CD4-positive, alpha-beta T cell (primary cell): Measurements from ENCODE around the gene MED20. TPM values are rescaled to one million over a fixed set of nuclear protein-coding genes. Genes with fewer than 3 reads are reported as not detected.

Source experiments
- ATAC-seq: fragments of 200-7000 bp; cut with Tn5 transposase; one replicate; pipeline ENCODE4 v1.10.0; 2022; ENCODE audit warnings: mild to moderate bottlenecking; ENCODE audit not compliant: poor library complexity
- CTCF ChIA-PET: fragments of 350-600 bp; sonication (Branson Sonifier 250); formaldehyde crosslinking; loops from one replicate; lab custom pipeline; 2021; ENCODE audit warnings: antibody characterized with exemption, inconsistent platforms; lab: Charles Lee
- POLR2A ChIA-PET: fragments of 350-600 bp; sonication (Branson Sonifier 250); formaldehyde crosslinking; loops from one replicate; lab custom pipeline; 2021; ENCODE audit warnings: antibody characterized with exemption, inconsistent platforms; lab: Charles Lee
- DNase-seq, 14 experiments: peaks; one replicate each; pipeline ENCODE4 v3.0.0-alpha.2; 2013 to 2020; ENCODE audit warnings: mixed read lengths in 2 of 14
- H3K27ac ChIP-seq, 2 donors: one replicate each; pipeline versions ENCODE4 v1.5.1 to v1.7.0; 2013; ENCODE audit warnings: low read length in 2 of 2, low read depth in 1 of 2, mild to moderate bottlenecking in 1 of 2
- H3K27me3 ChIP-seq, 2 experiments: 1 replicate in 1 of 2; 2 replicates in 1 of 2; pipeline versions ENCODE4 v1.6.1 to v1.7.0; 2013; ENCODE audit warnings: low read length in 2 of 2, control low read depth in 1 of 2, mild to moderate bottlenecking in 1 of 2, moderate library complexity in 1 of 2; ENCODE audit not compliant: insufficient read depth in 2 of 2, control insufficient read depth in 1 of 2
- H3K36me3 ChIP-seq: one replicate; pipeline ENCODE4 v1.6.1; 2013; ENCODE audit warnings: low read length, control low read depth; ENCODE audit not compliant: insufficient read depth
- H3K4me1 ChIP-seq: one replicate; pipeline ENCODE4 v1.6.1; 2013; ENCODE audit warnings: low read length, control low read depth; ENCODE audit not compliant: insufficient read depth
- H3K4me3 ChIP-seq: one replicate; pipeline ENCODE4 v1.5.1; 2013; ENCODE audit warnings: mild to moderate bottlenecking, low read length, moderate library complexity
- H3K9me3 ChIP-seq, 2 experiments: 1 replicate in 1 of 2; 2 replicates in 1 of 2; pipeline versions ENCODE4 v1.6.1 to v1.7.0; 2013; ENCODE audit warnings: low read length in 2 of 2, mild to moderate bottlenecking in 2 of 2, control low read depth in 1 of 2, moderate library complexity in 1 of 2; ENCODE audit not compliant: control insufficient read depth in 1 of 2, insufficient read depth in 1 of 2
- H3K27ac Mint-ChIP-seq: one replicate; pipeline ENCODE4 v1.8.0; 2020; ENCODE audit warnings: mixed read lengths
- H3K27me3 Mint-ChIP-seq: one replicate; pipeline ENCODE4 v1.8.0; 2021; ENCODE audit warnings: mixed read lengths
- H3K36me3 Mint-ChIP-seq: one replicate; pipeline ENCODE4 v1.8.0; 2021; ENCODE audit warnings: low read depth, mixed read lengths
- H3K4me1 Mint-ChIP-seq: one replicate; pipeline ENCODE4 v1.8.0; 2021; ENCODE audit warnings: low read depth, mixed read lengths
- H3K4me3 Mint-ChIP-seq: one replicate; pipeline ENCODE4 v1.8.0; 2020; ENCODE audit warnings: mild to moderate bottlenecking, mixed read lengths
- H3K9me3 Mint-ChIP-seq: one replicate; pipeline ENCODE4 v1.8.0; 2020; ENCODE audit warnings: mixed read lengths
- CTCF ChIP-seq: fragments of 200-600 bp; IDR thresholded peaks from one replicate; pipeline ENCODE4 v1.8.0; 2022; ENCODE audit warnings: antibody characterized with exemption, mild to moderate bottlenecking
- intact Hi-C, 2 experiments: fragments of 100-400 bp; cut with DNase I in 1 of 2; cut with micrococcal nuclease in 1 of 2; formaldehyde crosslinking; loops; one replicate each; pipeline versions ENCODE4 v1.15.1 to v1.9.0; 2023 to 2025; cut with DNase I, micrococcal nuclease
- polyA plus RNA-seq, 2 donors: library from polyadenylated mRNA; unstranded; fragments of 120-200 nt; gene quantifications; one replicate each; pipeline ENCODE4 v1.2.1, GENCODE V29; 2013
- total RNA-seq, 174 experiments: library from RNA in 2 of 174; stranded (reverse) in 2 of 174; gene quantifications; one replicate each; pipeline ENCODE4 v1.2.3 and lab custom pipeline; 2021 to 2026

Gene MED20
- total RNA-seq: 1 to 10 TPM; 1.3 to 1.6 TPM
- 4.7 TPM for polyA plus RNA-seq (2013, experiment 1 of 2)
- 5.9 TPM for polyA plus RNA-seq (2013, experiment 2 of 2)
- total RNA-seq (lab: John Stamatoyannopoulos, UW): 1.8 to 18.5 (median 9.0) reads per million in 172 experiments

- Mint-ChIP-seq H3K27me3 (no peaks in the 10 kb centered on the region), H3K36me3 (peaks cover 33% of the 10 kb centered on the region), H3K4me3 (peak within 1 kb of the TSS; percentile 99), H3K9me3 (no peaks in the 10 kb centered on the region), H3K4me1 (peaks cover 55% of the 10 kb centered on the region), H3K27ac (peak within 1 kb of the TSS; percentile 94)
- no peaks in the 10 kb centered on the region for H3K9me3 ChIP-seq
- H3K4me3 ChIP-seq: peak within 1 kb of the TSS; percentile 78
- intact Hi-C loops: loop anchor here (1.0 to 2.0 kb wide), 9 partner anchors 15 to 642 kb away; partner anchors contain the start of genes TOMM6 (in 2 of the 2), USP49 (in 2 of the 2), CCND3 (in 1 of the 2) and MRPS10 (in 1 of the 2)
- peak within 1 kb of the TSS; percentile 97 to 98 for H3K27ac ChIP-seq
- ATAC-seq: peak; percentile 90
- ChIA-PET CTCF (interaction anchor here (0.6 to 5.6 kb wide), 27 partner anchors 10 to 294 kb away, joined by 3 to 84 read pairs (median 5); partner anchors contain the start of genes CCND3, FRS3, TAF8 and TOMM6), POLR2A (interaction anchor here (0.6 to 3.5 kb wide), 21 partner anchors 9 to 1708 kb away, joined by 3 to 41 read pairs (median 6); partner anchors contain the start of genes TAF8, TOMM6 and USP49)
- DNase-seq: peak; percentile 89 to 97 (median 93)
- H3K27me3 ChIP-seq: no peaks in the 10 kb centered on the region
- H3K36me3 ChIP-seq: peaks cover 6% of the 10 kb centered on the region
- peak; percentile 97 for TF ChIP-seq CTCF
- H3K4me1 ChIP-seq: peaks cover 31% of the 10 kb centered on the region
Observed at GRCh38 chr6:41920921-41921711, at the start of gene MED20, which contains the start of gene BYSL. MED20 (minus strand) TSS chr6:41921139; CDS start chr6:41921018, 121 bp downstream. BYSL (plus strand) TSS chr6:41921499; CDS start chr6:41921563, 64 bp downstream.

- Histone ChIP-seq H3K36me3 (peaks cover 28% of the 10 kb centered on the region), H3K27ac (peak overlapping the region in 1 of 2 donors; percentile 4), H3K27me3 (no peaks in the 10 kb centered on the region), H3K4me3 (no peak overlapping the region), H3K4me1 (peaks cover 62% of the 10 kb centered on the region), H3K9me3 (no peaks in the 10 kb centered on the region)
- Mint-ChIP-seq H3K27me3 (no peaks in the 10 kb centered on the region), H3K4me3 (peak overlapping the region; percentile 26), H3K9me3 (no peaks in the 10 kb centered on the region), H3K27ac (peak overlapping the region; percentile 89), H3K4me1 (peaks cover 77% of the 10 kb centered on the region), H3K36me3 (peaks cover 74% of the 10 kb centered on the region)
- ChIA-PET CTCF (no interaction called here), POLR2A (no interaction called here)
- TF ChIP-seq CTCF: no peak
- ATAC-seq (peak; percentile 60), DNase-seq (peak in 4 of 14 experiments; percentile 16 to 70 (median 43))
- intact Hi-C loops: no loop called here
Observed at GRCh38 chr6:41970436-41970846, 49.5 kb upstream of the MED20 start.
